ENCODE results near the gene NANP. TPM values are rescaled to one million over a fixed set of nuclear protein-coding genes. Genes with fewer than 3 reads are reported as not detected.

Gene NANP
- total RNA-seq, 1 experiment from 2014 or later = 7.3 TPM

DNA sequence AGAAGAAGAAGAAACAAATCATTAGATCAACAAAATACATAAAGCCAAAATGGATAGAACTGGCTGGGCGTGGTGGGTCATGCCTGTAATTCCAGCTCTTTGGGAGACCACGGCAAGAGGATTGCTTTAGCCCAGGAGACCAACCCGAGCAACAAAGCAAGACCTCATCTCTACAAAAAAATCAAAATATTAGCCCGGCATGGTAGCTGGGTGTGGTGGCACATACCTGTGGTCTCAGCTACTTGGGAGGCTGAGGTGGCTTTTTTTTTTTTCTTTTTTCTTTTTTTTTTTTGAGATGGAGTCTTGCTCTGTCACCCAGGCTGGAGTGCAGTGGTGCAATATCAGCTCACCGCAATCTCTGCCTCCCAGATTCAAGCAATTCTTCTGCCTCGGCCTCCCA is 59.9 kb downstream of the NANP start:
- ChIA-PET CTCF (no interaction called here), RAD21 (ENCODE audit: low non-redundant PET in 1 of 2, low total read pairs in 2 of 2, uncharacterized antibody in 2 of 2, unreplicated experiment in 2 of 2) (no interaction called here), POLR2A (no interaction called here)
- Histone ChIP-seq H2AFZ (ENCODE audit: low read depth, low read length, poor library complexity, severe bottlenecking) (no peak overlapping the region), H3K9me2 (ENCODE audit: insufficient read depth) (no peaks in the 10 kb centered on the region), H3K27ac (ENCODE audit: low read depth, low read length) (no peak overlapping the region), H3K4me1 (ENCODE audit: control insufficient read depth in 1 of 2, insufficient read depth in 2 of 2, low read length in 2 of 2) (no peaks in the 10 kb centered on the region), H3K9me3 (ENCODE audit: control insufficient read depth in 1 of 2, insufficient read depth in 1 of 2, low read depth in 1 of 2, low read length in 2 of 2) (no peaks in the 10 kb centered on the region), H3K9ac (ENCODE audit: low read length) (no peak overlapping the region), H3K79me2 (ENCODE audit: insufficient read depth, low read length) (0 out of 2 replicates have a peak, but pooled peaks cover 4% of the 10 kb centered on the region), H4K20me1 (ENCODE audit: insufficient read depth) (no peaks in the 10 kb centered on the region), H3K4me2 (ENCODE audit: low read length) (no peak overlapping the region), H3K27me3 (ENCODE audit: insufficient read depth, low read length) (no peaks in the 10 kb centered on the region), H3K4me3 (replicated peaks in 1 of 2; ENCODE audit: low read depth in 1 of 2, low read length in 2 of 2) (no peak overlapping the region), H3K36me3 (ENCODE audit: control insufficient read depth in 1 of 2, insufficient read depth in 2 of 2, low read length in 2 of 2) (no peaks in the 10 kb centered on the region)
- intact Hi-C loops (cut with micrococcal nuclease) = no loop called here
- DNase-seq (ENCODE audit: low read depth, low spot score) (no peak), ATAC-seq (no peak)
- no TSS peak for BruUV-seq (replicated peaks)
- TF ChIP-seq, protein P1, sequence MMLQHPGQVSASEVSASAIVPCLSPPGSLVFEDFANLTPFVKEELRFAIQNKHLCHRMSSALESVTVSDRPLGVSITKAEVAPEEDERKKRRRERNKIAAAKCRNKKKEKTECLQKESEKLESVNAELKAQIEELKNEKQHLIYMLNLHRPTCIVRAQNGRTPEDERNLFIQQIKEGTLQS (IDR thresholded peaks at IDR 0.05) = no peak
- TF ChIP-seq ELF1 (IDR thresholded peaks at IDR 0.05; ENCODE audit: borderline replicate concordance, low read depth) (no peak), POLR2A (IDR thresholded peaks at IDR 0.05; ENCODE audit: borderline replicate concordance, extremely low read depth, insufficient read depth, insufficient read length) (no peak), RAD21 (IDR thresholded peaks at IDR 0.05; ENCODE audit: low read depth) (no peak), FOSL1 (IDR thresholded peaks at IDR 0.05; ENCODE audit: low read depth) (no peak), SRF (IDR thresholded peaks at IDR 0.05; ENCODE audit: low read depth) (no peak), CEBPB (IDR thresholded peaks at IDR 0.05; ENCODE audit: low read depth) (no peak), REST (IDR thresholded peaks at IDR 0.05; ENCODE audit: low read depth) (no peak), EGR1 (IDR thresholded peaks at IDR 0.05; ENCODE audit: low read depth) (no peak), JUND (IDR thresholded peaks at IDR 0.05) (no peak), SIN3A (IDR thresholded peaks at IDR 0.05; ENCODE audit: low read depth) (no peak), ZFX (IDR thresholded peaks at IDR 0.05) (no peak)
